Measurements from ENCODE around the gene NPW. TPM values are rescaled to one million over a fixed set of nuclear protein-coding genes. Genes with fewer than 3 reads are reported as not detected.

The NPW gene
- total RNA-seq, 2 experiments from 2014 or later: 0.85 to 3.7 TPM

- H2AFZ ChIP-seq (ENCODE audit: low read length): no peak overlapping the region
- DNase-seq (ENCODE audit: low spot score): no peak
- H3K79me2 ChIP-seq (ENCODE audit: insufficient read depth, low read depth, low read length): peaks cover 1% of the 10 kb centered on the region; the same call in 1 of the 2 replicates
- ChIA-PET CTCF (ENCODE audit: unreplicated experiment) (no interaction called here), POLR2A (no interaction called here)
- H4K20me1 ChIP-seq (ENCODE audit: insufficient read depth, low read length): no peaks in the 10 kb centered on the region
- no peaks in the 10 kb centered on the region for H3K9me2 ChIP-seq (ENCODE audit: insufficient read depth, low read length)
- peaks cover 11% of the 10 kb centered on the region for H3K4me1 ChIP-seq (ENCODE audit: insufficient read depth, low read length, poor library complexity, severe bottlenecking)
- H3K4me2 ChIP-seq (ENCODE audit: low read length): no peak overlapping the region
- intact Hi-C loops (cut with micrococcal nuclease; ENCODE audit: unreplicated experiment): no loop called here
- TF ChIP-seq CTCF (conservative IDR thresholded peaks at IDR 0.05; ENCODE audit: low read length): no peak
- no peak for TF ChIP-seq EZH2phosphoT487 (IDR thresholded peaks at IDR 0.05; ENCODE audit: borderline replicate concordance, low read depth, low read length)
- peaks cover 11% of the 10 kb centered on the region; the same call in 1 of the 2 replicates for H3K36me3 ChIP-seq (ENCODE audit: insufficient read depth, low read length)
- no peak overlapping the region for H3K27ac ChIP-seq (ENCODE audit: low read depth, low read length, poor library complexity, severe bottlenecking)
- no peak overlapping the region for H3K4me3 ChIP-seq (ENCODE audit: low read depth, low read length, poor library complexity, severe bottlenecking)
- BruUV-seq (replicated peaks): no TSS peak
- H3K9me3 ChIP-seq (ENCODE audit: low read length): no peaks in the 10 kb centered on the region
Observed at GRCh38 chr16:2042986-2043666, 23.5 kb downstream of the NPW start.

- H3K4me1 ChIP-seq (ENCODE audit: insufficient read depth, low read length, poor library complexity, severe bottlenecking): peaks cover 17% of the 10 kb centered on the region
- no peak overlapping the region for H3K27ac ChIP-seq (ENCODE audit: low read depth, low read length, poor library complexity, severe bottlenecking)
- no peak overlapping the region for H3K4me3 ChIP-seq (ENCODE audit: low read depth, low read length, poor library complexity, severe bottlenecking)
- BruUV-seq (replicated peaks): no TSS peak
- no peaks in the 10 kb centered on the region for H3K9me2 ChIP-seq (ENCODE audit: insufficient read depth, low read length)
- ChIA-PET POLR2A (no interaction called here), CTCF (ENCODE audit: unreplicated experiment) (no interaction called here)
- no peak for DNase-seq (ENCODE audit: low spot score)
- no peaks in the 10 kb centered on the region for H3K9me3 ChIP-seq (ENCODE audit: low read length)
- H2AFZ ChIP-seq (ENCODE audit: low read length): no peak overlapping the region
- H3K79me2 ChIP-seq (ENCODE audit: insufficient read depth, low read depth, low read length): peaks cover 8% of the 10 kb centered on the region; the same call in 1 of the 2 replicates
- peaks cover 11% of the 10 kb centered on the region; the same call in 1 of the 2 replicates for H3K36me3 ChIP-seq (ENCODE audit: insufficient read depth, low read length)
- H3K4me2 ChIP-seq (ENCODE audit: low read length): no peak overlapping the region
- H4K20me1 ChIP-seq (ENCODE audit: insufficient read depth, low read length): no peaks in the 10 kb centered on the region; the same call in 1 of the 2 replicates
- TF ChIP-seq EZH2phosphoT487 (IDR thresholded peaks at IDR 0.05; ENCODE audit: borderline replicate concordance, low read depth, low read length): no peak
- TF ChIP-seq CTCF (conservative IDR thresholded peaks at IDR 0.05; ENCODE audit: low read length): no peak
- intact Hi-C loops (cut with micrococcal nuclease; ENCODE audit: unreplicated experiment): no loop called here
Observed at GRCh38 chr16:2043667-2044451, 24.3 kb downstream of the NPW start.

GRCh38 chr16:2044541-2044940 is 25.0 kb downstream of the NPW start:
- H3K9me2 ChIP-seq (ENCODE audit: insufficient read depth, low read length): no peaks in the 10 kb centered on the region
- ChIA-PET CTCF (ENCODE audit: unreplicated experiment) (no interaction called here), POLR2A (no interaction called here)
- TF ChIP-seq EZH2phosphoT487 (IDR thresholded peaks at IDR 0.05; ENCODE audit: borderline replicate concordance, low read depth, low read length) (no peak), CTCF (conservative IDR thresholded peaks at IDR 0.05; ENCODE audit: low read length) (no peak)
- no TSS peak for BruUV-seq (replicated peaks)
- no peak overlapping the region for H3K4me2 ChIP-seq (ENCODE audit: low read length)
- no peak for DNase-seq (ENCODE audit: low spot score)
- H2AFZ ChIP-seq (ENCODE audit: low read length): no peak overlapping the region
- peaks cover 20% of the 10 kb centered on the region for H3K4me1 ChIP-seq (ENCODE audit: insufficient read depth, low read length, poor library complexity, severe bottlenecking)
- no peak overlapping the region for H3K4me3 ChIP-seq (ENCODE audit: low read depth, low read length, poor library complexity, severe bottlenecking)
- no peak overlapping the region for H3K27ac ChIP-seq (ENCODE audit: low read depth, low read length, poor library complexity, severe bottlenecking)
- H3K36me3 ChIP-seq (ENCODE audit: insufficient read depth, low read length): peaks cover 11% of the 10 kb centered on the region; the same call in 1 of the 2 replicates
- H4K20me1 ChIP-seq (ENCODE audit: insufficient read depth, low read length): no peaks in the 10 kb centered on the region; the same call in 1 of the 2 replicates
- no peaks in the 10 kb centered on the region for H3K9me3 ChIP-seq (ENCODE audit: low read length)
- intact Hi-C loops (cut with micrococcal nuclease; ENCODE audit: unreplicated experiment): no loop called here
- peaks cover 12% of the 10 kb centered on the region; the same call in 1 of the 2 replicates for H3K79me2 ChIP-seq (ENCODE audit: insufficient read depth, low read depth, low read length)

Measured in OCI-LY7 (cell line).